Measurements from ENCODE around the gene TOR1A. TPM values are rescaled to one million over a fixed set of nuclear protein-coding genes. Genes with fewer than 3 reads are reported as not detected.

TOR1A gene
- total and polyA plus RNA-seq, 2 donors (not counting 1 experiment from before 2014, with no cell fraction given): 31.5 to 80.2 TPM

GRCh38 chr9:129854588-129855110 is 30.7 kb upstream of the TOR1A start:
- DNase-seq (ENCODE audit: low read depth in 2 of 2): no peak
- no peak overlapping the region for H3K9ac ChIP-seq (ENCODE audit: insufficient read depth, low read length)
- H3K4me1 ChIP-seq (ENCODE audit: control insufficient read depth, extremely low read depth, insufficient read depth, low read length): no peaks in the 10 kb centered on the region
- H2AFZ ChIP-seq (ENCODE audit: low read length): no peak overlapping the region
- no peaks in the 10 kb centered on the region for H3K9me3 ChIP-seq (ENCODE audit: control insufficient read depth, insufficient read depth, low read depth, low read length)
- H3K79me2 ChIP-seq (ENCODE audit: control insufficient read depth, insufficient read depth, low read length): no peaks in the 10 kb centered on the region
- H3K36me3 ChIP-seq (ENCODE audit: control insufficient read depth, insufficient read depth, low read length): peaks cover 6% of the 10 kb centered on the region
- no peak overlapping the region for H3K4me2 ChIP-seq (ENCODE audit: extremely low read depth, insufficient read depth, low read length)
- H3K4me3 ChIP-seq (replicated peaks in 1 of 4; ENCODE audit: control extremely low read depth in 1 of 4, insufficient read depth in 1 of 4, low read depth in 3 of 4, low read length in 4 of 4): no peak overlapping the region
- no peaks in the 10 kb centered on the region for H4K20me1 ChIP-seq (ENCODE audit: control insufficient read depth, extremely low read depth, insufficient read depth, low read length)
- H3K27ac ChIP-seq (ENCODE audit: insufficient read depth, low read length): no peak overlapping the region
- TF ChIP-seq CTCF (conservative IDR thresholded peaks at IDR 0.05 in 1 of 2, IDR thresholded peaks at IDR 0.05 in 1 of 2; ENCODE audit: low read depth in 1 of 2, low read length in 2 of 2): no peak
- TF ChIP-seq EZH2 (IDR thresholded peaks at IDR 0.05; ENCODE audit: low read length, missing control alignments): no peak
- H3K27me3 ChIP-seq (ENCODE audit: control insufficient read depth, insufficient read depth, low read length): no peaks in the 10 kb centered on the region

GRCh38 chr9:129853614-129854013 is 29.7 kb upstream of the TOR1A start:
- Histone ChIP-seq H3K79me2 (ENCODE audit: control insufficient read depth, insufficient read depth, low read length) (no peaks in the 10 kb centered on the region), H2AFZ (ENCODE audit: low read length) (no peak overlapping the region), H3K4me1 (ENCODE audit: control insufficient read depth, extremely low read depth, insufficient read depth, low read length) (no peaks in the 10 kb centered on the region), H4K20me1 (ENCODE audit: control insufficient read depth, extremely low read depth, insufficient read depth, low read length) (no peaks in the 10 kb centered on the region), H3K9ac (ENCODE audit: insufficient read depth, low read length) (no peak overlapping the region), H3K4me2 (ENCODE audit: extremely low read depth, insufficient read depth, low read length) (no peak overlapping the region), H3K27ac (ENCODE audit: insufficient read depth, low read length) (no peak overlapping the region), H3K27me3 (ENCODE audit: control insufficient read depth, insufficient read depth, low read length) (no peaks in the 10 kb centered on the region), H3K4me3 (replicated peaks in 1 of 4; ENCODE audit: control extremely low read depth in 1 of 4, insufficient read depth in 1 of 4, low read depth in 3 of 4, low read length in 4 of 4) (no peak overlapping the region), H3K9me3 (ENCODE audit: control insufficient read depth, insufficient read depth, low read depth, low read length) (no peaks in the 10 kb centered on the region), H3K36me3 (ENCODE audit: control insufficient read depth, insufficient read depth, low read length) (peaks cover 6% of the 10 kb centered on the region)
- TF ChIP-seq EZH2 (IDR thresholded peaks at IDR 0.05; ENCODE audit: low read length, missing control alignments) (no peak), CTCF (conservative IDR thresholded peaks at IDR 0.05 in 1 of 2, IDR thresholded peaks at IDR 0.05 in 1 of 2; ENCODE audit: low read depth in 1 of 2, low read length in 2 of 2) (no peak)
- DNase-seq (ENCODE audit: low read depth in 2 of 2): no peak

GRCh38 chr9:129852579-129852978 is 28.6 kb upstream of the TOR1A start:
- H3K27ac ChIP-seq (ENCODE audit: insufficient read depth, low read length): no peak overlapping the region
- TF ChIP-seq EZH2 (IDR thresholded peaks at IDR 0.05; ENCODE audit: low read length, missing control alignments): no peak
- no peak for TF ChIP-seq CTCF (conservative IDR thresholded peaks at IDR 0.05 in 1 of 2, IDR thresholded peaks at IDR 0.05 in 1 of 2; ENCODE audit: low read depth in 1 of 2, low read length in 2 of 2)
- no peaks in the 10 kb centered on the region for H4K20me1 ChIP-seq (ENCODE audit: control insufficient read depth, extremely low read depth, insufficient read depth, low read length)
- no peak overlapping the region for H2AFZ ChIP-seq (ENCODE audit: low read length)
- H3K4me2 ChIP-seq (ENCODE audit: extremely low read depth, insufficient read depth, low read length): no peak overlapping the region
- no peak for DNase-seq (ENCODE audit: low read depth in 2 of 2)
- no peaks in the 10 kb centered on the region for H3K79me2 ChIP-seq (ENCODE audit: control insufficient read depth, insufficient read depth, low read length)
- H3K4me3 ChIP-seq (replicated peaks in 1 of 4; ENCODE audit: control extremely low read depth in 1 of 4, insufficient read depth in 1 of 4, low read depth in 3 of 4, low read length in 4 of 4): no peak overlapping the region
- H3K9me3 ChIP-seq (ENCODE audit: control insufficient read depth, insufficient read depth, low read depth, low read length): no peaks in the 10 kb centered on the region
- H3K36me3 ChIP-seq (ENCODE audit: control insufficient read depth, insufficient read depth, low read length): peaks cover 6% of the 10 kb centered on the region
- no peaks in the 10 kb centered on the region for H3K4me1 ChIP-seq (ENCODE audit: control insufficient read depth, extremely low read depth, insufficient read depth, low read length)
- H3K9ac ChIP-seq (ENCODE audit: insufficient read depth, low read length): no peak overlapping the region
- H3K27me3 ChIP-seq (ENCODE audit: control insufficient read depth, insufficient read depth, low read length): no peaks in the 10 kb centered on the region
